ENCODE measurements around the gene SNRPA1.

SNRPA1 gene

GRCh38 chr15:101320501-101321052, 25.5 kb upstream of the SNRPA1 start:
- in situ Hi-C loops (cut with MboI; ENCODE audit: low sequenced_read_pairs): no loop called here

- in situ Hi-C loops (cut with MboI; ENCODE audit: low sequenced_read_pairs): no loop called here
Observed at GRCh38 chr15:101318839-101319238, 23.8 kb upstream of the SNRPA1 start.

GRCh38 chr15:101318147-101318819, 23.2 kb upstream of the SNRPA1 start:
- in situ Hi-C loops (cut with MboI; ENCODE audit: low sequenced_read_pairs): no loop called here

- in situ Hi-C loops (cut with MboI; ENCODE audit: low sequenced_read_pairs): no loop called here
Observed at GRCh38 chr15:101317336-101317872, 22.4 kb upstream of the SNRPA1 start.

GRCh38 chr15:101316529-101316928, 21.5 kb upstream of the SNRPA1 start:
- in situ Hi-C loops (cut with MboI; ENCODE audit: low sequenced_read_pairs): no loop called here

- in situ Hi-C loops (cut with MboI; ENCODE audit: low sequenced_read_pairs): no loop called here
Observed at GRCh38 chr15:101315736-101316135, 20.7 kb upstream of the SNRPA1 start.

GRCh38 chr15:101314336-101315125, 19.5 kb upstream of the SNRPA1 start:
- in situ Hi-C loops (cut with MboI; ENCODE audit: low sequenced_read_pairs): no loop called here

- in situ Hi-C loops (cut with MboI; ENCODE audit: low sequenced_read_pairs): no loop called here
Observed at GRCh38 chr15:101313041-101313761, 18.2 kb upstream of the SNRPA1 start.

- in situ Hi-C loops (cut with MboI; ENCODE audit: low sequenced_read_pairs): no loop called here
Observed at GRCh38 chr15:101310508-101310907, 15.5 kb upstream of the SNRPA1 start.

GRCh38 chr15:101310161-101310480, 15.1 kb upstream of the SNRPA1 start:
- in situ Hi-C loops (cut with MboI; ENCODE audit: low sequenced_read_pairs): no loop called here

- in situ Hi-C loops (cut with MboI; ENCODE audit: low sequenced_read_pairs): no loop called here
Observed at GRCh38 chr15:101309436-101310160, 14.6 kb upstream of the SNRPA1 start.

- in situ Hi-C loops (cut with MboI; ENCODE audit: low sequenced_read_pairs): no loop called here
Observed at GRCh38 chr15:101308604-101309435, 13.8 kb upstream of the SNRPA1 start.

GRCh38 chr15:101307897-101308603, 13.0 kb upstream of the SNRPA1 start:
- in situ Hi-C loops (cut with MboI; ENCODE audit: low sequenced_read_pairs): no loop called here

GRCh38 chr15:101307048-101307896, 12.2 kb upstream of the SNRPA1 start:
- in situ Hi-C loops (cut with MboI; ENCODE audit: low sequenced_read_pairs): no loop called here

GRCh38 chr15:101306341-101307047, 11.4 kb upstream of the SNRPA1 start:
- in situ Hi-C loops (cut with MboI; ENCODE audit: low sequenced_read_pairs): no loop called here

- in situ Hi-C loops (cut with MboI; ENCODE audit: low sequenced_read_pairs): no loop called here
Observed at GRCh38 chr15:101305820-101306255, 10.8 kb upstream of the SNRPA1 start.

GRCh38 chr15:101303408-101303807, 8.4 kb upstream of the SNRPA1 start:
- in situ Hi-C loops (cut with MboI; ENCODE audit: low sequenced_read_pairs): no loop called here

Data from HL-60/S4 (cell line).